Right cardiac atrium (tissue), 5 donors: ENCODE results near the gene EML2. TPM values are rescaled to one million over a fixed set of nuclear protein-coding genes. Genes with fewer than 3 reads are reported as not detected.

Source experiments
- ATAC-seq, 2 donors: fragments of 200-7000 bp; cut with Tn5 transposase; one replicate each; pipeline versions ENCODE4 v1.8.0 to v1.9.1; 2020; ENCODE audit warnings: moderate library complexity in 2 of 2, mild to moderate bottlenecking in 1 of 2
- DNase-seq, 3 donors: peaks; one replicate each; pipeline ENCODE4 v3.0.0-alpha.2; 2020
- H3K27ac ChIP-seq: one replicate; pipeline ENCODE4 v1.5.1; 2013; ENCODE audit warnings: mild to moderate bottlenecking, low read length, control low read depth, moderate library complexity
- H3K27me3 ChIP-seq: one replicate; pipeline ENCODE4 v1.6.1; 2013; ENCODE audit not compliant: control insufficient read depth, insufficient read depth
- H3K4me1 ChIP-seq: one replicate; pipeline ENCODE4 v1.6.1; 2013; ENCODE audit warnings: low read length; ENCODE audit not compliant: control insufficient read depth, insufficient read depth
- H3K4me3 ChIP-seq: one replicate; pipeline ENCODE4 v1.5.1; 2013; ENCODE audit warnings: low read length, control low read depth
- H3K9me3 ChIP-seq: one replicate; pipeline ENCODE4 v1.6.1; 2013; ENCODE audit warnings: low read length; ENCODE audit not compliant: control insufficient read depth
- WGBS: extraction: QIAGEN DNeasy Blood & Tissue Kit; methylation state at CpG from one replicate; pipeline ENCODE4 v1.1.7; 2013; 5-methylcytosine and 5-hydroxymethylcytosine counted together
- intact Hi-C, 4 donors: fragments of 100-400 bp; cut with DNase I; formaldehyde crosslinking; loops; one replicate each; pipeline versions ENCODE4 v1.11.0 to v1.14.0; 2022 to 2023
- microRNA-seq, 2 donors: library from miRNA; unstranded; fragments of <30 nt; microRNA quantifications; one replicate each; pipeline ENCODE4 v1.2.0, GENCODE V29; 2020 to 2021
- polyA plus RNA-seq: library from polyadenylated mRNA; stranded (reverse); fragments of 200-250 nt; gene quantifications from one replicate; pipeline ENCODE4 v1.2.3, GENCODE V29; 2013
- total RNA-seq, 4 donors: library from RNA; stranded (reverse); fragmentation: NEBNext Ultra II Directional; extraction: Animal tissue kit (Norgen Biotek cat#: 25700); gene quantifications; one replicate each; pipeline ENCODE4 v1.2.1, GENCODE V29; 2021
- donor health status: healthy with polysubstance abuse.
- donor health status: DM: no; HTN: yes; CAD: no.
- donor health status: DM: no; HTN: no; CAD: no.
- donor health status: DM: no; HTN: yes; CAD: no; lungs with severe emphysema.
- donor health status: DM: yes; HTN: yes; CAD: no.

Gene EML2
- total and polyA plus RNA-seq, 5 donors: 19.0 to 37.9 (median 31.6) TPM

- Histone ChIP-seq H3K4me3 (no peak overlapping the region), H3K4me1 (peaks cover 4% of the 10 kb centered on the region), H3K9me3 (no peaks in the 10 kb centered on the region), H3K27me3 (no peaks in the 10 kb centered on the region), H3K27ac (peak overlapping the region; percentile 51)
- ATAC-seq (peak; percentile 47 to 61), DNase-seq (peak in 1 of 3 donors; percentile 6)
- intact Hi-C loops: no loop called here
- WGBS: 92% methylated on average over 3 of the region's 3 CpGs
Measured at GRCh38 chr19:45568732-45569131, 70.5 kb downstream of the EML2 start.

GRCh38 chr19:45567609-45568008 lies 71.6 kb downstream of the EML2 start:
- intact Hi-C loops: no loop called here
- DNase-seq (no peak), ATAC-seq (no peak)
- 89% methylated on average over 2 of the region's 2 CpGs for WGBS
- H3K27me3 ChIP-seq: no peaks in the 10 kb centered on the region
- no peak overlapping the region for H3K4me3 ChIP-seq
- H3K27ac ChIP-seq: no peak overlapping the region
- H3K9me3 ChIP-seq: no peaks in the 10 kb centered on the region
- H3K4me1 ChIP-seq: peaks cover 4% of the 10 kb centered on the region

- H3K4me1 ChIP-seq: peaks cover 8% of the 10 kb centered on the region
- no peak overlapping the region for H3K27ac ChIP-seq
- H3K4me3 ChIP-seq: no peak overlapping the region
- WGBS: 70% methylated on average over 5 of the region's 5 CpGs
- no peaks in the 10 kb centered on the region for H3K27me3 ChIP-seq
- H3K9me3 ChIP-seq: no peaks in the 10 kb centered on the region
- no peak for ATAC-seq
- peak in 1 of 3 donors; percentile 16 for DNase-seq
- intact Hi-C loops: no loop called here
Measured at GRCh38 chr19:45564131-45564780, 74.9 kb downstream of the EML2 start.

DNA sequence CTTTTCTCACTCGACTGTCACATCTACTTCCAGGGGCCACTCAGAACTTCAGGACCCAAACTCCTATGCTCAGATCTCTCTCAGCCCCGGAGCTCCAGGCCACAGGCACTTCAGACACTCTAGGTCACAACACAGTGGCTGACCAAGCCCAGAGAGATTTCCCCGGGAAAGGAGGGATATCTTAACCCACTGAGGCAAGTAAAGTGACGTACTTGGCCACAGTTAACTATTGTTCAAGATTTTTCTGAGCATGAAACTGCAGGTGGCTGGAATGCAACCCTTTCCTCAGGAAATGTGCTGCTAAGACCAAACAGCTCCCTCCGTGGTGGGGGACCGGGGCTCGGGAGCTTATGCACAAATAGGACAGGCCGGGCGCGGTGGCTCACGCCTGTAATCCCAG lies 78.5 kb downstream of the EML2 start:
- ATAC-seq (no peak), DNase-seq (no peak)
- Histone ChIP-seq H3K9me3 (no peaks in the 10 kb centered on the region), H3K27me3 (no peaks in the 10 kb centered on the region), H3K27ac (peak overlapping the region; percentile 48), H3K4me3 (no peak overlapping the region), H3K4me1 (peaks cover 8% of the 10 kb centered on the region)
- intact Hi-C loops: no loop called here
- 59% methylated on average over 11 of the region's 11 CpGs for WGBS

- Histone ChIP-seq H3K9me3 (no peaks in the 10 kb centered on the region), H3K27ac (peak overlapping the region; percentile 48), H3K4me1 (peaks cover 8% of the 10 kb centered on the region), H3K4me3 (no peak overlapping the region), H3K27me3 (no peaks in the 10 kb centered on the region)
- intact Hi-C loops: no loop called here
- ATAC-seq: no peak
- no peak for DNase-seq
- WGBS: 61% methylated on average over 5 of the region's 5 CpGs
Measured at GRCh38 chr19:45560038-45560437, 79.2 kb downstream of the EML2 start.

Small RNA genes lying within 50 kb of the gene (microRNA-seq; reads per million reads assigned to microRNA genes)
- gene MIR330: 53.0 to 85.0 reads per million in 2 donors
- gene MIR642A: 0 reads per million in 2 donors
- gene MIR642B: 0 reads per million in 2 donors

Other genes starting within 250 kb of the EML2 start
- 100 to 1,000 TPM; 131 to 161 (median 150) TPM for gene PPP1R13L, start 234.3 kb downstream of the EML2 start, total RNA-seq
- 100 TPM for gene PPP1R13L, start 234.3 kb downstream of the EML2 start, polyA plus RNA-seq
- 1 to 10 TPM; 4.0 to 6.3 (median 5.0) TPM for gene POLR1G, start 232.8 kb downstream of the EML2 start, total RNA-seq
- 4.0 TPM for gene POLR1G, start 232.8 kb downstream of the EML2 start, polyA plus RNA-seq
- gene ERCC1, start 215.5 kb downstream of the EML2 start, total RNA-seq: 100 to 1,000 TPM; 133 to 143 (median 139) TPM
- 139 TPM for gene ERCC1, start 215.5 kb downstream of the EML2 start, polyA plus RNA-seq
- 10 to 100 TPM in 1 of 4 donors, 1 to 10 TPM in 3; 1.6 to 16.3 (median 6.1) TPM for gene FOSB, start 171.4 kb downstream of the EML2 start, total RNA-seq
- gene FOSB, start 171.4 kb downstream of the EML2 start, polyA plus RNA-seq: 57.8 TPM
- 10 to 100 TPM; 18.7 to 26.4 (median 20.4) TPM for gene RTN2, start 142.3 kb downstream of the EML2 start, total RNA-seq
- 20.2 TPM for gene RTN2, start 142.3 kb downstream of the EML2 start, polyA plus RNA-seq
- gene PPM1N, start 141.0 kb downstream of the EML2 start, total RNA-seq: under 1 TPM in 2 of 4 donors, not detected in 2; 0.24 to 0.96 TPM
- 0.91 TPM for gene PPM1N, start 141.0 kb downstream of the EML2 start, polyA plus RNA-seq
- gene VASP, start 131.9 kb downstream of the EML2 start, total RNA-seq: 10 to 100 TPM; 44.1 to 85.4 (median 47.4) TPM
- 42.2 TPM for gene VASP, start 131.9 kb downstream of the EML2 start, polyA plus RNA-seq
- 10 to 100 TPM; 20.7 to 27.6 (median 24.1) TPM for gene OPA3, start 54.6 kb downstream of the EML2 start, total RNA-seq
- 17.5 TPM for gene OPA3, start 54.6 kb downstream of the EML2 start, polyA plus RNA-seq
- 10 to 100 TPM in 1 of 4 donors, 1 to 10 TPM in 3; 3.7 to 11.3 (median 4.7) TPM for gene GPR4, start 37.2 kb downstream of the EML2 start, total RNA-seq
- gene GPR4, start 37.2 kb downstream of the EML2 start, polyA plus RNA-seq: 7.7 TPM
- gene GIPR, start 28.8 kb upstream of the EML2 start, total RNA-seq: 10 to 100 TPM in 3 of 4 donors, 1 to 10 TPM in 1; 8.5 to 16.7 (median 12.5) TPM
- 8.7 TPM for gene GIPR, start 28.8 kb upstream of the EML2 start, polyA plus RNA-seq
- gene SNRPD2, start 52.6 kb upstream of the EML2 start, total RNA-seq: 100 to 1,000 TPM; 246 to 297 (median 285) TPM
- gene SNRPD2, start 52.6 kb upstream of the EML2 start, polyA plus RNA-seq: 281 TPM
- 1 to 10 TPM; 2.5 to 3.3 (median 3.1) TPM for gene QPCTL, start 53.3 kb upstream of the EML2 start, total RNA-seq
- gene QPCTL, start 53.3 kb upstream of the EML2 start, polyA plus RNA-seq: 2.7 TPM
- 10 to 100 TPM; 11.4 to 13.2 (median 12.6) TPM for gene FBXO46, start 91.5 kb upstream of the EML2 start, total RNA-seq
- 9.4 TPM for gene FBXO46, start 91.5 kb upstream of the EML2 start, polyA plus RNA-seq
- gene MEIOSIN, start 94.0 kb upstream of the EML2 start, total RNA-seq: under 1 TPM; 0.15 to 0.76 (median 0.30) TPM
- 0.41 TPM for gene MEIOSIN, start 94.0 kb upstream of the EML2 start, polyA plus RNA-seq
- 10 to 100 TPM; 15.8 to 33.2 (median 24.1) TPM for gene SIX5, start 129.9 kb upstream of the EML2 start, total RNA-seq
- 19.4 TPM for gene SIX5, start 129.9 kb upstream of the EML2 start, polyA plus RNA-seq
- gene DMPK, start 143.1 kb upstream of the EML2 start, total RNA-seq: 100 to 1,000 TPM; 220 to 304 (median 288) TPM
- gene DMPK, start 143.1 kb upstream of the EML2 start, polyA plus RNA-seq: 395 TPM
- 10 to 100 TPM; 72.2 to 87.1 (median 76.6) TPM for gene DMWD, start 153.4 kb upstream of the EML2 start, total RNA-seq
- 50.2 TPM for gene DMWD, start 153.4 kb upstream of the EML2 start, polyA plus RNA-seq
- gene RSPH6A, start 175.9 kb upstream of the EML2 start, total RNA-seq: under 1 TPM in 1 of 4 donors, not detected in 3; 0.14 TPM
- not detected for gene RSPH6A, start 175.9 kb upstream of the EML2 start, polyA plus RNA-seq
- gene SYMPK, start 223.8 kb upstream of the EML2 start, total RNA-seq: 10 to 100 TPM; 33.1 to 40.4 (median 34.4) TPM
- 23.5 TPM for gene SYMPK, start 223.8 kb upstream of the EML2 start, polyA plus RNA-seq
- gene FOXA3, start 224.9 kb upstream of the EML2 start, total RNA-seq: not detected
- not detected for gene FOXA3, start 224.9 kb upstream of the EML2 start, polyA plus RNA-seq
- 10 to 100 TPM; 21.5 to 23.4 (median 22.5) TPM for gene IRF2BP1, start 246.7 kb upstream of the EML2 start, total RNA-seq
- 17.5 TPM for gene IRF2BP1, start 246.7 kb upstream of the EML2 start, polyA plus RNA-seq